Myocyte (in vitro differentiated cells): ENCODE data around the gene P3H4. TPM values are rescaled to one million over a fixed set of nuclear protein-coding genes. Genes with fewer than 3 reads are reported as not detected.
"Not testable (repeated sequence)": the region's sequence is repeated elsewhere in the genome, so short reads cannot be mapped to it uniquely, and the experiment has no call there.

Experiments used
- DNase-seq: peaks from one replicate; pipeline ENCODE4 v3.0.0-alpha.2; 2012; ENCODE audit warnings: low read depth
- polyA plus RNA-seq: library from polyadenylated mRNA; unstranded; fragments of >200 nt; gene quantifications from one replicate; pipeline ENCODE4 v1.2.1, GENCODE V29; 2012; ENCODE audit warnings: missing spikeins
- total RNA-seq: library from RNA; depleted of rRNA; stranded (reverse); fragments of >200 nt; gene quantifications from 2 replicates; pipeline ENCODE4 v1.2.3, GENCODE V29; 2014

P3H4 gene
- 98.8 and 115 TPM in 2 replicates for total RNA-seq
- polyA plus RNA-seq: 74.8 TPM

- peak; percentile 83 for DNase-seq
These were observed at the start of gene P3H4 for GRCh38 chr17:41811549-41812380. Gene P3H4, minus strand, starts transcription at chr17:41811949. Its CDS starts 34 bp downstream, at chr17:41811915.

- DNase-seq: no peak
These were observed 48.6 kb upstream of the P3H4 start for GRCh38 chr17:41860254-41860931.

GRCh38 chr17:41851382-41851781 is 39.6 kb upstream of the P3H4 start:
- DNase-seq: not testable (repeated sequence)

GRCh38 chr17:41849251-41849990 is 37.7 kb upstream of the P3H4 start:
- DNase-seq: no peak

- DNase-seq: no peak
These were observed 37.0 kb upstream of the P3H4 start for GRCh38 chr17:41848788-41849187.

GRCh38 chr17:41844971-41845370 is 33.2 kb upstream of the P3H4 start:
- DNase-seq: no peak

- not testable (repeated sequence) for DNase-seq
These were observed 29.0 kb upstream of the P3H4 start for GRCh38 chr17:41840781-41841180.

- DNase-seq: not testable (repeated sequence)
These were observed 27.7 kb upstream of the P3H4 start for GRCh38 chr17:41839448-41839847.

- DNase-seq: no peak
These were observed 26.2 kb upstream of the P3H4 start, which contains the start of gene KLHL10 for GRCh38 chr17:41837761-41838538. Gene KLHL10, plus strand, starts transcription at chr17:41837825. Its CDS starts 108 bp downstream, at chr17:41837933.

GRCh38 chr17:41836550-41837196 is 24.9 kb upstream of the P3H4 start:
- DNase-seq: peak; percentile 60

- peak; percentile 62 for DNase-seq
These were observed 24.2 kb upstream of the P3H4 start, which contains the start of gene NT5C3B for GRCh38 chr17:41835800-41836549. Gene NT5C3B, minus strand, starts transcription at chr17:41836232. Its CDS starts 39 bp downstream, at chr17:41836193.

- DNase-seq: no peak
These were observed 23.6 kb upstream of the P3H4 start for GRCh38 chr17:41835214-41835799.

GRCh38 chr17:41829961-41830360 is 18.2 kb upstream of the P3H4 start:
- DNase-seq: not testable (repeated sequence)

GRCh38 chr17:41825175-41825845 is 13.6 kb upstream of the P3H4 start:
- no peak for DNase-seq

- DNase-seq: no peak
These were observed 12.3 kb upstream of the P3H4 start for GRCh38 chr17:41824086-41824485.

- no peak for DNase-seq
These were observed 11.8 kb upstream of the P3H4 start for GRCh38 chr17:41823580-41823979.

- no peak for DNase-seq
These were observed 11.4 kb upstream of the P3H4 start for GRCh38 chr17:41823141-41823524.
